Measurements from ENCODE around the gene RSPO1. TPM values are rescaled to one million over a fixed set of nuclear protein-coding genes. Genes with fewer than 3 reads are reported as not detected.

RSPO1 gene
- total and polyA plus RNA-seq, 3 donors from 2014 or later, result 0.16 to 5.0 (median 0.25) TPM

GRCh38 chr1:37663426-37664000 lies 28.8 kb upstream of the RSPO1 start:
- H3K27me3 ChIP-seq, result no peaks in the 10 kb centered on the region
- H3K36me3 ChIP-seq (ENCODE audit: low read depth, missing control alignments), result no peaks in the 10 kb centered on the region
- no peak for TF ChIP-seq CTCF (IDR thresholded peaks at IDR 0.05)
- no peak for TF ChIP-seq POLR2A (IDR thresholded peaks at IDR 0.05)
- DNase-seq, result no peak
- no peak overlapping the region for H3K27ac ChIP-seq
- no peak overlapping the region for H3K4me3 ChIP-seq
- H3K4me1 ChIP-seq, result no peaks in the 10 kb centered on the region
- H3K9me3 ChIP-seq, result no peaks in the 10 kb centered on the region
- intact Hi-C loops (cut with DNase I; ENCODE audit: low total_unique reads), result no loop called here
- WGBS, 2 donors, result 69 to 80% methylated on average over 5 to 14 of the region's 14 CpGs

- Histone ChIP-seq H3K9me3 (no peaks in the 10 kb centered on the region), H3K27me3 (no peaks in the 10 kb centered on the region), H3K4me1 (no peaks in the 10 kb centered on the region), H3K4me3 (no peak overlapping the region), H3K36me3 (ENCODE audit: low read depth, missing control alignments) (no peaks in the 10 kb centered on the region), H3K27ac (no peak overlapping the region)
- no peak for TF ChIP-seq CTCF (IDR thresholded peaks at IDR 0.05)
- no peak for TF ChIP-seq POLR2A (IDR thresholded peaks at IDR 0.05)
- intact Hi-C loops (cut with DNase I; ENCODE audit: low total_unique reads), result no loop called here
- DNase-seq, result no peak
- 77 to 80% methylated on average over 10 to 11 of the region's 11 CpGs for WGBS, 2 donors
Observed at GRCh38 chr1:37662031-37662755, 27.5 kb upstream of the RSPO1 start.

- Histone ChIP-seq H3K4me1 (no peaks in the 10 kb centered on the region), H3K36me3 (ENCODE audit: low read depth, missing control alignments) (no peaks in the 10 kb centered on the region), H3K27me3 (no peaks in the 10 kb centered on the region), H3K9me3 (no peaks in the 10 kb centered on the region), H3K4me3 (no peak overlapping the region), H3K27ac (no peak overlapping the region)
- intact Hi-C loops (cut with DNase I; ENCODE audit: low total_unique reads), result no loop called here
- WGBS, 2 donors, result 69 to 73% methylated on average over 4 to 9 of the region's 9 CpGs
- no peak for TF ChIP-seq CTCF (IDR thresholded peaks at IDR 0.05)
- no peak for TF ChIP-seq POLR2A (IDR thresholded peaks at IDR 0.05)
- no peak for DNase-seq
Observed at GRCh38 chr1:37661401-37661800, 26.7 kb upstream of the RSPO1 start.

- no peak for TF ChIP-seq CTCF (IDR thresholded peaks at IDR 0.05)
- no peak for TF ChIP-seq POLR2A (IDR thresholded peaks at IDR 0.05)
- no peak for DNase-seq
- intact Hi-C loops (cut with DNase I; ENCODE audit: low total_unique reads), result no loop called here
- H3K27me3 ChIP-seq, result no peaks in the 10 kb centered on the region
- H3K27ac ChIP-seq, result no peak overlapping the region
- no peaks in the 10 kb centered on the region for H3K9me3 ChIP-seq
- H3K36me3 ChIP-seq (ENCODE audit: low read depth, missing control alignments), result no peaks in the 10 kb centered on the region
- no peaks in the 10 kb centered on the region for H3K4me1 ChIP-seq
- H3K4me3 ChIP-seq, result no peak overlapping the region
- 58 to 64% methylated on average over 9 to 10 of the region's 10 CpGs for WGBS, 2 donors
Observed at GRCh38 chr1:37660664-37661063, 26.0 kb upstream of the RSPO1 start.

- DNase-seq, result no peak
- no peak for TF ChIP-seq POLR2A (IDR thresholded peaks at IDR 0.05)
- no peak for TF ChIP-seq CTCF (IDR thresholded peaks at IDR 0.05)
- Histone ChIP-seq H3K36me3 (ENCODE audit: low read depth, missing control alignments) (no peaks in the 10 kb centered on the region), H3K9me3 (no peaks in the 10 kb centered on the region), H3K27me3 (no peaks in the 10 kb centered on the region), H3K27ac (no peak overlapping the region), H3K4me1 (no peaks in the 10 kb centered on the region), H3K4me3 (no peak overlapping the region)
- intact Hi-C loops (cut with DNase I; ENCODE audit: low total_unique reads), result no loop called here
- 93% methylated on average over 6 of the region's 6 CpGs for WGBS, 2 donors
Observed at GRCh38 chr1:37658486-37658885, 23.8 kb upstream of the RSPO1 start.

All from testis (tissue), 3 donors.